IPS-18a (cell line): ENCODE measurements around the gene STK40.

Experiments used
- H3K27ac ChIP-seq: one replicate; pipeline ENCODE4 v1.5.1; 2013; ENCODE audit warnings: low read length
- H3K27me3 ChIP-seq: one replicate; pipeline ENCODE4 v1.6.1; 2013; ENCODE audit warnings: mild to moderate bottlenecking, low read length; ENCODE audit not compliant: control insufficient read depth, insufficient read depth
- H3K36me3 ChIP-seq: one replicate; pipeline ENCODE4 v1.6.1; 2013; ENCODE audit warnings: low read depth, low read length; ENCODE audit not compliant: control insufficient read depth
- H3K4me1 ChIP-seq: one replicate; pipeline ENCODE4 v1.6.1; 2013; ENCODE audit warnings: low read depth, low read length; ENCODE audit not compliant: control insufficient read depth
- H3K4me3 ChIP-seq: one replicate; pipeline ENCODE4 v1.5.1; 2013; ENCODE audit warnings: low read length
- H3K9ac ChIP-seq: one replicate; pipeline ENCODE4 v1.6.1; 2013; ENCODE audit warnings: mild to moderate bottlenecking, low read length, moderate library complexity
- H3K9me3 ChIP-seq: one replicate; pipeline ENCODE4 v1.6.1; 2013; ENCODE audit warnings: low read depth, low read length; ENCODE audit not compliant: control insufficient read depth

Gene STK40

GRCh38 chr1:36382669-36383068 is 3.1 kb downstream of the STK40 start:
- Histone ChIP-seq H3K4me3 (no peak overlapping the region), H3K4me1 (peaks cover 19% of the 10 kb centered on the region)

GRCh38 chr1:36382231-36382630 is 3.5 kb downstream of the STK40 start:
- Histone ChIP-seq H3K36me3 (no peaks in the 10 kb centered on the region), H3K27me3 (no peaks in the 10 kb centered on the region), H3K27ac (no peak overlapping the region), H3K9me3 (no peaks in the 10 kb centered on the region), H3K9ac (no peak overlapping the region), H3K4me3 (no peak overlapping the region), H3K4me1 (peaks cover 15% of the 10 kb centered on the region)

More at GRCh38 chr1:36382669-36383068, 3.1 kb downstream of the STK40 start:
- H3K27me3 ChIP-seq: no peaks in the 10 kb centered on the region
- no peak overlapping the region for H3K27ac ChIP-seq
- H3K36me3 ChIP-seq: no peaks in the 10 kb centered on the region
- H3K9ac ChIP-seq: no peak overlapping the region
- no peaks in the 10 kb centered on the region for H3K9me3 ChIP-seq

- H3K4me1 ChIP-seq: peaks cover 7% of the 10 kb centered on the region
- no peaks in the 10 kb centered on the region for H3K36me3 ChIP-seq
- H3K27ac ChIP-seq: no peak overlapping the region
- no peak overlapping the region for H3K9ac ChIP-seq
- H3K9me3 ChIP-seq: no peaks in the 10 kb centered on the region
- H3K27me3 ChIP-seq: no peaks in the 10 kb centered on the region
- H3K4me3 ChIP-seq: no peak overlapping the region
These were observed 4.3 kb downstream of the STK40 start for GRCh38 chr1:36381405-36381804.

- H3K27ac ChIP-seq: no peak overlapping the region
- H3K36me3 ChIP-seq: no peaks in the 10 kb centered on the region
- H3K9ac ChIP-seq: no peak overlapping the region
- H3K4me1 ChIP-seq: peaks cover 7% of the 10 kb centered on the region
- H3K9me3 ChIP-seq: no peaks in the 10 kb centered on the region
- no peaks in the 10 kb centered on the region for H3K27me3 ChIP-seq
- H3K4me3 ChIP-seq: no peak overlapping the region
These were observed 4.9 kb downstream of the STK40 start for GRCh38 chr1:36380782-36381181.

- H3K27ac ChIP-seq: no peak overlapping the region
- no peak overlapping the region for H3K9ac ChIP-seq
- peaks cover 7% of the 10 kb centered on the region for H3K4me1 ChIP-seq
- H3K27me3 ChIP-seq: no peaks in the 10 kb centered on the region
- no peaks in the 10 kb centered on the region for H3K36me3 ChIP-seq
- H3K4me3 ChIP-seq: no peak overlapping the region
- no peaks in the 10 kb centered on the region for H3K9me3 ChIP-seq
These were observed 5.5 kb downstream of the STK40 start for GRCh38 chr1:36380143-36380619.

DNA sequence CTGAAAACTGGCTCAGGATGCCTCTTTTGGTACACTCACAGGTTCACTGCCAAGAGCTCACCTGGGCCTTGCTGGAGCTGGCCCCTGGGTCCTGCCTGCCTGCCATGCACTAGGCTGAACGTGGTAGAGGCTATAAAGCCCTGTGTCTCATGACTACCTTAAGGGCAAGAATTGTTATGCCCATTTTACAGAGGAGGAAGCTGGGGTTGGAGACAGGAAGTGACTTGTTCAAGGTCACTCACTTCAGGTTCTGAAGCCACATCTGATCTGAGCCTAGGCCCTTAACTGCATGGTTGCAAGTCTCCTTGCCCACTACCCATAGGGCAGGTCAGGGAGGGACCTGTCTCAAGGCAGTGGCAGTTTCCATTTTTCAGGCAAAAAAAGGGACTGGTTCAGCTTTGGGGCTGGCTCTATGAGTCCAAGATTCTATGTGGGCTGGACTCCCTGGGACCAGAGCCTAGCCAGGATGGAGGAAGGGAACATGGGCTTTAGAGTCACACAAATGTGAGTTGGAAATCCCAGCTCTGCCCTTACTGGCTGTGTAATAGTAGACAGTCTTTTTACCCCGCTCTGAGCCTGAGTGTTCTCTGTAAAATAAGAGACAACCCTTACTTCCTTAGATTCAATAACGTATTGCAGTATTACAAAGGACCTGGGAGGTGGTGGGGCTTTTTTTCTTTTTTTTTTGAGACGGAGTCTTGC is 7.8 kb downstream of the STK40 start:
- no peak overlapping the region for H3K9ac ChIP-seq
- H3K9me3 ChIP-seq: no peaks in the 10 kb centered on the region
- H3K27ac ChIP-seq: no peak overlapping the region
- H3K36me3 ChIP-seq: no peaks in the 10 kb centered on the region
- H3K27me3 ChIP-seq: no peaks in the 10 kb centered on the region
- no peak overlapping the region for H3K4me3 ChIP-seq
- H3K4me1 ChIP-seq: peaks cover 20% of the 10 kb centered on the region

- peaks cover 27% of the 10 kb centered on the region for H3K4me1 ChIP-seq
- H3K9ac ChIP-seq: no peak overlapping the region
- H3K9me3 ChIP-seq: no peaks in the 10 kb centered on the region
- H3K27me3 ChIP-seq: no peaks in the 10 kb centered on the region
- peak overlapping the region; percentile 61 for H3K27ac ChIP-seq
- no peaks in the 10 kb centered on the region for H3K36me3 ChIP-seq
- H3K4me3 ChIP-seq: no peak overlapping the region
These were observed 13.1 kb downstream of the STK40 start for GRCh38 chr1:36372617-36373016.

GRCh38 chr1:36369061-36369861 is 16.5 kb downstream of the STK40 start:
- Histone ChIP-seq H3K27ac (no peak overlapping the region), H3K4me3 (no peak overlapping the region), H3K9ac (no peak overlapping the region), H3K27me3 (no peaks in the 10 kb centered on the region), H3K36me3 (no peaks in the 10 kb centered on the region), H3K4me1 (peaks cover 19% of the 10 kb centered on the region), H3K9me3 (no peaks in the 10 kb centered on the region)

- H3K36me3 ChIP-seq: no peaks in the 10 kb centered on the region
- H3K9ac ChIP-seq: no peak overlapping the region
- H3K4me3 ChIP-seq: no peak overlapping the region
- H3K9me3 ChIP-seq: no peaks in the 10 kb centered on the region
- no peaks in the 10 kb centered on the region for H3K27me3 ChIP-seq
- no peak overlapping the region for H3K27ac ChIP-seq
- H3K4me1 ChIP-seq: peaks cover 5% of the 10 kb centered on the region
These were observed 17.9 kb downstream of the STK40 start for GRCh38 chr1:36367798-36368197.

- Histone ChIP-seq H3K4me1 (no peaks in the 10 kb centered on the region), H3K36me3 (no peaks in the 10 kb centered on the region), H3K9me3 (no peaks in the 10 kb centered on the region), H3K4me3 (no peak overlapping the region), H3K9ac (no peak overlapping the region), H3K27me3 (no peaks in the 10 kb centered on the region), H3K27ac (no peak overlapping the region)
These were observed 18.7 kb downstream of the STK40 start for GRCh38 chr1:36367066-36367465.

DNA sequence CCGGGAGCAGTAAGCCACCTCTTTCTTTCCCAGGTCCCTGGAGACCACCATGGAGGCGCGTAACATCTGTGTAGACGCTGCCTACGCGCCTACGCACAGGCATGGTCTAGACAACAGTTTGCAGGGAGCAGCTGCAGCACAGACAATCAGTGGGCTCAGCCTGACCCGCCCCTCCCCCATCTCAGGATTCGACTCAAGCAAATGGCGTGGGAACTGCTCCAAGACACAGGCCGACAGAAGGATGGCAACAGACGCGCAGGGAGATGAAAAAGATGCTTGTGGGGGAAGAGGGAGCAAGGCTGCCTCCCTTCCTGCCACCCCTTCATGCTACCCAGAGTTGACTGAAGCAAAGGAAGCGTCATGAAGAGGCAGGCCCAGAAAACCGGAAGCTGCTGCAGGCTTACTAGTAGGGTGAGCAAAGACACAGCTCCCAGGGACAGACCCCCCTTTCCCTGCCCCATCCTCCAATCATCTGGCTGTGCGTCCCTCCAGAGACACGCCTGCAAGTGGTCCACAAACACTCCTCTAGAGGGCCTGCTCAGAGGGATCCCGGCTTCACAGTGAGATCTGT is 19.5 kb downstream of the STK40 start:
- H3K4me1 ChIP-seq: no peaks in the 10 kb centered on the region
- H3K27ac ChIP-seq: no peak overlapping the region
- H3K9ac ChIP-seq: no peak overlapping the region
- H3K27me3 ChIP-seq: no peaks in the 10 kb centered on the region
- no peaks in the 10 kb centered on the region for H3K9me3 ChIP-seq
- no peak overlapping the region for H3K4me3 ChIP-seq
- H3K36me3 ChIP-seq: no peaks in the 10 kb centered on the region
